IPS-18c (cell line): ENCODE data around the gene GLDN.

Experiments
- H3K4me3 ChIP-seq: 2 replicates; pipeline ENCODE4 v1.7.0; 2013; ENCODE audit warnings: low read depth, mild to moderate bottlenecking, low read length, moderate library complexity; ENCODE audit not compliant: insufficient read depth
- H3K9me3 ChIP-seq: one replicate; pipeline ENCODE4 v1.6.1; 2013; ENCODE audit warnings: mild to moderate bottlenecking, low read length, moderate library complexity; ENCODE audit not compliant: control insufficient read depth, insufficient read depth

Gene GLDN

GRCh38 chr15:51342227-51342999 is 958 bp downstream of the GLDN start:
- Histone ChIP-seq H3K9me3 (no peaks in the 10 kb centered on the region), H3K4me3 (peak overlapping the region; percentile 51)

GRCh38 chr15:51343466-51343865 is 2.0 kb downstream of the GLDN start:
- H3K9me3 ChIP-seq: no peaks in the 10 kb centered on the region

GRCh38 chr15:51346136-51346535 is 4.7 kb downstream of the GLDN start:
- H3K4me3 ChIP-seq: no peak overlapping the region
- no peaks in the 10 kb centered on the region for H3K9me3 ChIP-seq

More at GRCh38 chr15:51343466-51343865, 2.0 kb downstream of the GLDN start:
- H3K4me3 ChIP-seq: no peak overlapping the region

GRCh38 chr15:51348688-51349087 is 7.2 kb downstream of the GLDN start:
- Histone ChIP-seq H3K9me3 (no peaks in the 10 kb centered on the region), H3K4me3 (no peak overlapping the region)

- Histone ChIP-seq H3K4me3 (no peak overlapping the region), H3K9me3 (no peaks in the 10 kb centered on the region)
Measured at GRCh38 chr15:51349156-51349844, 7.8 kb downstream of the GLDN start.

GRCh38 chr15:51350723-51351122 is 9.3 kb downstream of the GLDN start:
- Histone ChIP-seq H3K4me3 (no peak overlapping the region), H3K9me3 (no peaks in the 10 kb centered on the region)

- no peaks in the 10 kb centered on the region for H3K9me3 ChIP-seq
- H3K4me3 ChIP-seq: no peak overlapping the region
Measured at GRCh38 chr15:51353976-51354375, 12.5 kb downstream of the GLDN start.

- Histone ChIP-seq H3K9me3 (no peaks in the 10 kb centered on the region), H3K4me3 (no peak overlapping the region)
Measured at GRCh38 chr15:51355096-51355495, 13.6 kb downstream of the GLDN start.

GRCh38 chr15:51356147-51356546 is 14.7 kb downstream of the GLDN start:
- H3K4me3 ChIP-seq: no peak overlapping the region
- no peaks in the 10 kb centered on the region for H3K9me3 ChIP-seq

GRCh38 chr15:51356983-51357382 is 15.5 kb downstream of the GLDN start:
- Histone ChIP-seq H3K4me3 (no peak overlapping the region), H3K9me3 (no peaks in the 10 kb centered on the region)

- H3K4me3 ChIP-seq: no peak overlapping the region
- no peaks in the 10 kb centered on the region for H3K9me3 ChIP-seq
Measured at GRCh38 chr15:51359981-51360380, 18.5 kb downstream of the GLDN start.

- no peaks in the 10 kb centered on the region for H3K9me3 ChIP-seq
- no peak overlapping the region for H3K4me3 ChIP-seq
Measured at GRCh38 chr15:51363383-51363782, 21.9 kb downstream of the GLDN start.

- no peak overlapping the region for H3K4me3 ChIP-seq
- no peaks in the 10 kb centered on the region for H3K9me3 ChIP-seq
Measured at GRCh38 chr15:51365417-51365816, 24.0 kb downstream of the GLDN start.

GRCh38 chr15:51366071-51366470 is 24.6 kb downstream of the GLDN start:
- Histone ChIP-seq H3K4me3 (no peak overlapping the region), H3K9me3 (no peaks in the 10 kb centered on the region)

GRCh38 chr15:51366920-51367319 is 25.5 kb downstream of the GLDN start:
- no peak overlapping the region for H3K4me3 ChIP-seq
- H3K9me3 ChIP-seq: no peaks in the 10 kb centered on the region

GRCh38 chr15:51367322-51367976 is 26.0 kb downstream of the GLDN start:
- no peak overlapping the region for H3K4me3 ChIP-seq
- H3K9me3 ChIP-seq: no peaks in the 10 kb centered on the region

- no peak overlapping the region for H3K4me3 ChIP-seq
- no peaks in the 10 kb centered on the region for H3K9me3 ChIP-seq
Measured at GRCh38 chr15:51368307-51368706, 26.9 kb downstream of the GLDN start.
